ENCODE measurements around the gene GRM7.

DNA sequence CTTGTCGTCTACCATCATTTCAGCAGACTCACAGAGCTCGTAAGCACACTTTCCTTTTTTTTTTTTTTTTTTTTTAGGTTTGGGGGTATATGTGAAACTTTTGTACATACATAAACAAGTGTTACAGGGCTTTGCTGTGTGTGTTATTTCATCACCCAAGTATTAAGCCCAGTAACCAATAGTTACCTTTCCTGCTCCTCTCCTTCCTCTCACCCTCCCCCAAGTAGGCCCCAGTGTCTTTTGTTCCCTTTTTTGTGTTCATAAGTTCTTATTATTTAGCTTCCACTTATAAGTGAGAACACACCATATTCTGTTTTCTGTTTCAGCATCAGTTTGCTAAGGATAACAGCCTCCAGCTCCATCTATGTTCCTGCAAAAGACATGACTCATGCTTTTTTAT lies 746.8 kb downstream of the GRM7 start:
- TF ChIP-seq, protein P1, sequence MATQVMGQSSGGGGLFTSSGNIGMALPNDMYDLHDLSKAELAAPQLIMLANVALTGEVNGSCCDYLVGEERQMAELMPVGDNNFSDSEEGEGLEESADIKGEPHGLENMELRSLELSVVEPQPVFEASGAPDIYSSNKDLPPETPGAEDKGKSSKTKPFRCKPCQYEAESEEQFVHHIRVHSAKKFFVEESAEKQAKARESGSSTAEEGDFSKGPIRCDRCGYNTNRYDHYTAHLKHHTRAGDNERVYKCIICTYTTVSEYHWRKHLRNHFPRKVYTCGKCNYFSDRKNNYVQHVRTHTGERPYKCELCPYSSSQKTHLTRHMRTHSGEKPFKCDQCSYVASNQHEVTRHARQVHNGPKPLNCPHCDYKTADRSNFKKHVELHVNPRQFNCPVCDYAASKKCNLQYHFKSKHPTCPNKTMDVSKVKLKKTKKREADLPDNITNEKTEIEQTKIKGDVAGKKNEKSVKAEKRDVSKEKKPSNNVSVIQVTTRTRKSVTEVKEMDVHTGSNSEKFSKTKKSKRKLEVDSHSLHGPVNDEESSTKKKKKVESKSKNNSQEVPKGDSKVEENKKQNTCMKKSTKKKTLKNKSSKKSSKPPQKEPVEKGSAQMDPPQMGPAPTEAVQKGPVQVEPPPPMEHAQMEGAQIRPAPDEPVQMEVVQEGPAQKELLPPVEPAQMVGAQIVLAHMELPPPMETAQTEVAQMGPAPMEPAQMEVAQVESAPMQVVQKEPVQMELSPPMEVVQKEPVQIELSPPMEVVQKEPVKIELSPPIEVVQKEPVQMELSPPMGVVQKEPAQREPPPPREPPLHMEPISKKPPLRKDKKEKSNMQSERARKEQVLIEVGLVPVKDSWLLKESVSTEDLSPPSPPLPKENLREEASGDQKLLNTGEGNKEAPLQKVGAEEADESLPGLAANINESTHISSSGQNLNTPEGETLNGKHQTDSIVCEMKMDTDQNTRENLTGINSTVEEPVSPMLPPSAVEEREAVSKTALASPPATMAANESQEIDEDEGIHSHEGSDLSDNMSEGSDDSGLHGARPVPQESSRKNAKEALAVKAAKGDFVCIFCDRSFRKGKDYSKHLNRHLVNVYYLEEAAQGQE (IDR thresholded peaks at IDR 0.05; ENCODE audit: insufficient read depth in 1 of 2, low read depth in 2 of 2, low read length in 2 of 2), result no peak
- TF ChIP-seq TAF1 (IDR thresholded peaks at IDR 0.05; ENCODE audit: borderline replicate concordance, insufficient read depth, low read length), result no peak
- no peak for TF ChIP-seq FOXP2 (optimal IDR thresholded peaks at IDR 0.05; ENCODE audit: borderline replicate concordance, extremely low read depth, extremely low read length, insufficient read depth)
- TF ChIP-seq SIN3A (IDR thresholded peaks at IDR 0.05; ENCODE audit: borderline replicate concordance, insufficient read depth, low read length), result no peak
- no peak for TF ChIP-seq POLR2AphosphoS5 (IDR thresholded peaks at IDR 0.05; ENCODE audit: low read depth, low read length)

Measured in PFSK-1 (cell line).